Thyroid gland (tissue), 4 donors: ENCODE measurements around the gene LIMCH1.

Experiments
- CTCF ChIP-seq, 6 experiments: fragments of 200-600 bp in 3 of 6; fragments of 450-650 bp in 3 of 6; sonication (generic) in 3 of 6; IDR thresholded peaks; one replicate each; pipeline ENCODE4 v1.5.1; 2016 to 2019; ENCODE audit warnings: antibody characterized with exemption in 6 of 6, mild to moderate bottlenecking in 2 of 6, inconsistent platforms in 1 of 6, moderate library complexity in 1 of 6
- POLR2A ChIP-seq, 2 donors: fragments of 450-650 bp; IDR thresholded peaks; one replicate each; pipeline ENCODE4 v1.6.1; 2017; ENCODE audit warnings: antibody characterized with exemption in 2 of 2, mild to moderate bottlenecking in 2 of 2, moderate library complexity in 1 of 2

DNA sequence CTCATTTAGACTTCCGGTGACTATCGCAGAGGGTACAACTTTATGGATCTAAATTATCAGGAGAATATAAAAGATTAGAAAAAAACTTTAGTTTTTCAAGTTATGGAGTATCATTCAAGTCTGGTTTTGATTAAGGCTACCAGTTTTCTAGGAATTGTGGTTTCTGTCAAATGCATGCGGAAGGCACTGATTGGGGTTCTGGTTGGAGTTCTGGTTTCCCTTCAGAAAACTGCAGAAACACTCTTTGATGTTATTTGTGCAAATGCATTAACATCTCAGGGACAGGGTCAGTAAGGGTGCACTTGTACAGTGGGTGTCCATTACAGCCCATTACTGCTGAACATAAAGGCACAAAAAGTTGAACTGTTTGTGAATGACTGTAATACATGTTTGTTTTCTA, 100.2 kb downstream of the LIMCH1 start:
- TF ChIP-seq CTCF (IDR thresholded peaks at IDR 0.05) = no peak
- no peak for TF ChIP-seq POLR2A (IDR thresholded peaks at IDR 0.05)
